HepG2 (cell line): ENCODE measurements around the gene MINDY1. TPM values are rescaled to one million over a fixed set of nuclear protein-coding genes. Genes with fewer than 3 reads are reported as not detected.

Source experiments
- FOXO4 ChIP-seq: sonication (generic); formaldehyde crosslinking; conservative IDR thresholded peaks from 2 replicates; pipeline ENCODE4 v1.8.1; 2023; ENCODE audit warnings: missing genetic modification reagents
- HOXA7 ChIP-seq: sonication (generic); formaldehyde crosslinking; IDR thresholded peaks from 2 replicates; pipeline ENCODE4 v1.8.1; 2022; ENCODE audit warnings: mild to moderate bottlenecking, missing genetic modification reagents, moderate library complexity
- ISX ChIP-seq: sonication (generic); formaldehyde crosslinking; conservative IDR thresholded peaks from 2 replicates; pipeline ENCODE4 v1.5.0; 2020; ENCODE audit warnings: missing genetic modification reagents
- KDM1A ChIP-seq: IDR thresholded peaks from 2 replicates; pipeline ENCODE4 v1.6.1; 2016; ENCODE audit warnings: missing compliant biosample characterization
- KDM3A ChIP-seq: IDR thresholded peaks from 2 replicates; pipeline ENCODE4 v1.6.1; 2018; ENCODE audit warnings: low read depth, missing compliant biosample characterization
- MBD4 ChIP-seq: IDR thresholded peaks from 2 replicates; pipeline ENCODE4 v1.6.1; 2012; ENCODE audit warnings: low read length, inconsistent platforms, borderline replicate concordance
- PHF8 ChIP-seq: sonication (generic); formaldehyde crosslinking; IDR thresholded peaks from 2 replicates; pipeline ENCODE4 v1.5.0; 2020; ENCODE audit warnings: missing genetic modification reagents
- PRPF4 ChIP-seq: fragments of 200-400 bp; formaldehyde crosslinking; IDR thresholded peaks from 2 replicates; pipeline ENCODE4 v1.6.1; 2016; ENCODE audit warnings: low read length, low read depth; ENCODE audit not compliant: poor library complexity, severe bottlenecking
- SAP130 ChIP-seq: IDR thresholded peaks from 2 replicates; pipeline ENCODE4 v1.6.1; 2016; ENCODE audit warnings: low read depth
- SCMH1 ChIP-seq: sonication (generic); formaldehyde crosslinking; IDR thresholded peaks from 2 replicates; pipeline ENCODE4 v1.9.0; 2021; ENCODE audit warnings: missing genetic modification reagents, mild to moderate bottlenecking, borderline replicate concordance
- SIX1 ChIP-seq: sonication (generic); formaldehyde crosslinking; IDR thresholded peaks from 2 replicates; pipeline ENCODE4 v1.4.0; 2020; ENCODE audit warnings: missing genetic modification reagents, borderline replicate concordance
- SIX4 ChIP-seq: sonication (generic); formaldehyde crosslinking; IDR thresholded peaks from 2 replicates; pipeline ENCODE4 v1.4.0; 2020; ENCODE audit warnings: missing genetic modification reagents
- SMAD3 ChIP-seq: sonication (generic); formaldehyde crosslinking; IDR thresholded peaks from 2 replicates; pipeline ENCODE4 v1.4.0; 2020; ENCODE audit warnings: missing genetic modification reagents
- SPEN ChIP-seq: sonication (generic); formaldehyde crosslinking; IDR thresholded peaks from 2 replicates; pipeline ENCODE4 v1.5.1; 2020; ENCODE audit warnings: low read depth, mild to moderate bottlenecking, missing genetic modification reagents
- SRSF9 ChIP-seq: fragments of 200-400 bp; formaldehyde crosslinking; IDR thresholded peaks from 2 replicates; pipeline ENCODE4 v1.6.1; 2018; ENCODE audit warnings: borderline replicate concordance, mild to moderate bottlenecking, low read depth, low read length; ENCODE audit not compliant: insufficient read depth, poor library complexity, severe bottlenecking
- TAF1 ChIP-seq: sonication (generic); formaldehyde crosslinking; IDR thresholded peaks from 2 replicates; pipeline ENCODE4 v1.4.0; 2020; ENCODE audit warnings: missing genetic modification reagents
- THAP8 ChIP-seq: sonication (generic); formaldehyde crosslinking; IDR thresholded peaks from 2 replicates; pipeline ENCODE4 v1.5.1; 2020; ENCODE audit warnings: missing genetic modification reagents, mild to moderate bottlenecking, borderline replicate concordance
- TOE1 ChIP-seq: sonication (generic); formaldehyde crosslinking; IDR thresholded peaks from 2 replicates; pipeline ENCODE4 v1.4.0; 2020; ENCODE audit warnings: mild to moderate bottlenecking, missing genetic modification reagents
- ZNF577 ChIP-seq: sonication (generic); formaldehyde crosslinking; IDR thresholded peaks from 2 replicates; pipeline ENCODE4 v1.4.0; 2020; ENCODE audit warnings: mild to moderate bottlenecking, low read depth, missing genetic modification reagents, borderline replicate concordance
- ZNF580 ChIP-seq: IDR thresholded peaks from 2 replicates; pipeline ENCODE4 v1.6.1; 2016; ENCODE audit warnings: low read depth, borderline replicate concordance
- ZNF598 ChIP-seq: sonication (generic); formaldehyde crosslinking; IDR thresholded peaks from 2 replicates; pipeline ENCODE4 v1.5.1; 2020; ENCODE audit warnings: mild to moderate bottlenecking, missing genetic modification reagents, borderline replicate concordance
- ZNF7 ChIP-seq: IDR thresholded peaks from 2 replicates; pipeline ENCODE4 v1.6.1; 2016; ENCODE audit warnings: missing biosample characterization, missing genetic modification reagents
- ZNF790 ChIP-seq: sonication (generic); formaldehyde crosslinking; IDR thresholded peaks from 2 replicates; pipeline ENCODE4 v1.8.0; 2022; ENCODE audit warnings: missing genetic modification reagents, mild to moderate bottlenecking, borderline replicate concordance
- ZNF83 ChIP-seq: sonication (generic); formaldehyde crosslinking; IDR thresholded peaks from 2 replicates; pipeline ENCODE4 v1.4.0; 2020; ENCODE audit warnings: missing genetic modification reagents, mild to moderate bottlenecking, borderline replicate concordance
- ZNF841 ChIP-seq: sonication (generic); formaldehyde crosslinking; IDR thresholded peaks from 2 replicates; pipeline ENCODE4 v1.8.1; 2023; ENCODE audit warnings: missing genetic modification reagents, borderline replicate concordance
- polyA plus RNA-seq, 8 experiments: library from polyadenylated mRNA; depleted of rRNA in 3 of 8; stranded (reverse) in 7 of 8; unstranded in 1 of 8; fragments of >200 nt; fragmentation: Illumina TruSeq in 4 of 8; extraction: Trizol in 4 of 8; gene quantifications; 2 replicates each; pipeline versions ENCODE4 v1.2.1 to v1.2.3, GENCODE V29; 2011 to 2016; ENCODE audit warnings: low read depth in 4 of 8, missing spikeins in 1 of 8, mixed read lengths in 1 of 8; ENCODE audit not compliant: insufficient read depth in 1 of 8
- total RNA-seq, 5 experiments: library from RNA; depleted of rRNA; stranded (reverse); fragments of >200 nt; fragmentation: Illumina TruSeq; extraction: Trizol; gene quantifications; 2 replicates each; pipeline ENCODE4 v1.2.3, GENCODE V29; 2016; ENCODE audit warnings: low read depth in 1 of 5

The MINDY1 gene
- total and polyA plus RNA-seq, 2 of the 13 experiments (the other 11 are each of a cell fraction or from before 2014, with no cell fraction given) = 11.1 to 15.0 TPM

- peak; percentile 71; the same call in 1 of the 2 replicates for TF ChIP-seq ZNF598
- TF ChIP-seq PHF8 = peak; percentile 17; the same call in 1 of the 2 replicates
- peak; percentile 75; the same call in 1 of the 2 replicates for TF ChIP-seq KDM1A (CRISPR knock-in tag)
- peak; percentile 58; the same call in 1 of the 2 replicates for TF ChIP-seq SIX4 (CRISPR knock-in tag)
- TF ChIP-seq ZNF7 (CRISPR knock-in tag) = no peak
- no peak for TF ChIP-seq ZNF577
- no peak for TF ChIP-seq ZNF83 (CRISPR knock-in tag)
- TF ChIP-seq SPEN (CRISPR knock-in tag) = no peak
- peak; percentile 47; the same call in 1 of the 2 replicates for TF ChIP-seq TAF1 (CRISPR knock-in tag)
- no peak for TF ChIP-seq MBD4
- TF ChIP-seq HOXA7 (CRISPR knock-in tag) = no peak
- no peak for TF ChIP-seq FOXO4 (CRISPR knock-in tag)
- TF ChIP-seq SRSF9 = no peak
- no peak for TF ChIP-seq KDM3A (CRISPR knock-in tag)
- TF ChIP-seq ZNF580 (CRISPR knock-in tag) = no peak
- TF ChIP-seq THAP8 (CRISPR knock-in tag) = no peak
- no peak for TF ChIP-seq ISX (CRISPR knock-in tag)
- TF ChIP-seq SCMH1 = no peak
- TF ChIP-seq ZNF841 (CRISPR knock-in tag) = no peak
- TF ChIP-seq ZNF790 (CRISPR knock-in tag) = no peak
- peak; percentile 84 for TF ChIP-seq SAP130 (CRISPR knock-in tag)
- 0 out of 2 replicates have a peak, but pooled peaks have one; percentile 13 for TF ChIP-seq SMAD3
- peak; percentile 45; the same call in 1 of the 2 replicates for TF ChIP-seq SIX1
- TF ChIP-seq TOE1 (CRISPR knock-in tag) = no peak
- no peak for TF ChIP-seq PRPF4
These were observed 6.2 kb upstream of the MINDY1 start (continued) for GRCh38 chr1:151012684-151013471.
